HG02943 (cell line): Measurements from ENCODE around the gene TCF7L2.

Source experiments
- ATAC-seq: cut with Tn5 transposase; IDR thresholded peaks from one replicate; pipeline ENCODE4 v1.9.1; 2021; ENCODE audit warnings: mild to moderate bottlenecking, low read depth, moderate library complexity; ENCODE audit not compliant: unreplicated experiment

The TCF7L2 gene

DNA sequence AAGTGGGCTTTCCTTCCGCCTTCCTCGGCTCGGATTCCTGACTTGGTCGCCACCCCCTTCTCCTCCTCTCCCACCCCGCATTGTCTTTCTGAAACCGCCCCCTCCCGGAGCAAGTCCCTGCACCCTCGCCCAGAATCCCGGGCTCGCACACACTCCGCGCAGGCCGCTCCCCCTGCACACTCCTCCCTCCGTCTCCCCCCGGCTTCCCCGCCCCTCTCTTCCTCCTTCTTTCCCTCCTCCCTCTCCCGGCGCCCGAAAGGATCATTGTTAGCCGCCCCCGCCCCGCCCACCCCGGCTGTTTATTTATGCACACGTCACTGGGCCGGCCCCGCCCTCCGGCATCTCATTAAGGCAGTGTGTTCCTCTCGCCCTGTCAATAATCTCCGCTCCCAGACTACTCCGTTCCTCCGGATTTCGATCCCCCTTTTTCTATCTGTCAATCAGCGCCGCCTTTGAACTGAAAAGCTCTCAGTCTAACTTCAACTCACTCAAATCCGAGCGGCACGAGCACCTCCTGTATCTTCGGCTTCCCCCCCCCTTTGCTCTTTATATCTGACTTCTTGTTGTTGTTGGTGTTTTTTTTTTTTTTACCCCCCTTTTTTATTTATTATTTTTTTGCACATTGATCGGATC is at the start of gene TCF7L2:
TCF7L2 (plus strand) TSS at position 373 of the 633 bp plus-strand sequence. CDS start 510 bp downstream, outside the sequence.
- no peak for ATAC-seq

- no peak for ATAC-seq
Observed at GRCh38 chr10:112902730-112903129, 47.3 kb upstream of the TCF7L2 start.

GRCh38 chr10:112904000-112904399 is 46.0 kb upstream of the TCF7L2 start:
- no peak for ATAC-seq

- ATAC-seq = no peak
Observed at GRCh38 chr10:112906945-112907344, 43.1 kb upstream of the TCF7L2 start.

DNA sequence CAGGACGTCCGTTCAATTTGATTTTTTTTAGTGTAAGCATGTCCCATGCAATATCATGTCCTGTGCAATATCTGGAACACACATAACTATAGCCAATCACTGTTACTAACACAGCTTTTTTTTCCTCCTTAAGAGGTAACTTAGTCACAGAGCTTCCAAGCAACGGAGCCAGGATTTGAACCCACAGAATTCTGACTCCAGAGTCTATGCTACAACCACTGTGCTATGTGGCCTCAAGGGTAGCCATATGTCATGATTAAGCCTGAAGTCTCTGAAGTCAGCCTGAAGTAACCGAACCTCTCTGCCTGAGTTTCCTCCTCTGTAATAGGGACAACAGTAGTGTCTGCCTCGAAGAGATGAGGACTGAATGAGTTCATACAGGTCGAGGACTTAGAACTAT is 42.2 kb upstream of the TCF7L2 start:
- no peak for ATAC-seq

DNA sequence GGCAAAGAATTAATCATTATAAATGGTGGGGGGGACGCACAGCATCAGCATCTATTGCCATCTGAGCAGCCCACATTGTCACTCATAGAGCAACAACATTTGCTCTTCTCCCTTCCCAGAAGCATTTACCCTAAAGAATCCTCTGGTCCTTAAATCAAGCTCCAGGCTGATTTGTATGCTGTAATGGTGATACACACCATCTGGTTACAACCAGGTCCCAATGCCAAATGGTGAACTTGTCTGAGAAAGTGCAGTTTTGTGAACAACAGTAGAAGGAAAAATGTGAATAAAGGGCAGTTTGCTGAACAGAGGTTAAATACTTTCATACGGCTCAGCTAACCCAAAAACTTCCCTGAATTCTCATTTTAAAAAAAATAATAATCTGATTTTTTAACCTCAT is 38.8 kb upstream of the TCF7L2 start:
- no peak for ATAC-seq

DNA sequence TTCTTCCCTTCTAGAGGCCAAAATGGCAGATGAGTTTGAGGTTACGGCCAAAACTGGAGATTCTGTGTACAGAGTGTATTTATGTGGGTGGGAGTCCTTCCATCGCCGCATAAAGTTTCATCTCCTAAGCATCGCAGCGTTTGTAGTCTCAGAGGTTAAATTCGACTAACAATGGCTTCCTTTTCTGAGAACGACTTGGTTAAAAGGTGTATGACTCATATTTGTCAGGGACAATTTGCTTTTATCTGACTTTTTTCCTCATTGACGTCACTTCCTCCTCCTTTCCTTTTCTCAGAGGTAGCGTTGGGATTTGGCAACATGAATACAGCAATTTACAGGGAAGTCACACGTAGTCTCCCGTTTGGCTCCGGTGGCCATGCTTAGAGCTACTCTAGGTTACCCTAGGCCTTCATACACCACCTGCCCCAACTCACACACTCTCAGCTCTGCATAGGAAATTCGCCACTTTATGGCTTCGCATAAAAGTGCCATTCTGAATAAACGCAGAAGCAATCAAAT is 37.6 kb upstream of the TCF7L2 start:
- no peak for ATAC-seq

DNA sequence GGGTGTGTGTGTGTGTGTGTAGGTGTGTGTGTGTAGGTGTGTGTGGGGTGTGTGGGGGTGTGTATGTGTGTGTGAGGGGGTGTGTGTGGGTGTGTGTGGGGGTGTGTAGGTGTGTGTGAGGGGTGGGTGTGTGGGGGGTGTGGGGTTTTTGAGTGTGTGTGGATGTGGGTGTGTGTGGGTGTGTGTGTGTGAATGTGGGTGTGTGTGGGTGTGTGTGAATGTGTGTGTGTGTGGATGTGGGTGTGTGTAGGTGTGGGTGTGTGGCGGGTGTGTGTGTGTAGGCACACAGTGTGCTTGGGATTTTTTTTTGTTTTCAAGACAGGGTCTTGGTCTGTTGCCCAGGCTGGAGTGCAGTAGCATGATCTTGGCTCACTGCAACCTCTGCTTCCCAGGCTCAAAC is 36.8 kb upstream of the TCF7L2 start:
- ATAC-seq = no peak

- no peak for ATAC-seq
Observed at GRCh38 chr10:112913661-112914287, 36.3 kb upstream of the TCF7L2 start.

GRCh38 chr10:112914288-112914952 is 35.6 kb upstream of the TCF7L2 start:
- ATAC-seq = no peak

DNA sequence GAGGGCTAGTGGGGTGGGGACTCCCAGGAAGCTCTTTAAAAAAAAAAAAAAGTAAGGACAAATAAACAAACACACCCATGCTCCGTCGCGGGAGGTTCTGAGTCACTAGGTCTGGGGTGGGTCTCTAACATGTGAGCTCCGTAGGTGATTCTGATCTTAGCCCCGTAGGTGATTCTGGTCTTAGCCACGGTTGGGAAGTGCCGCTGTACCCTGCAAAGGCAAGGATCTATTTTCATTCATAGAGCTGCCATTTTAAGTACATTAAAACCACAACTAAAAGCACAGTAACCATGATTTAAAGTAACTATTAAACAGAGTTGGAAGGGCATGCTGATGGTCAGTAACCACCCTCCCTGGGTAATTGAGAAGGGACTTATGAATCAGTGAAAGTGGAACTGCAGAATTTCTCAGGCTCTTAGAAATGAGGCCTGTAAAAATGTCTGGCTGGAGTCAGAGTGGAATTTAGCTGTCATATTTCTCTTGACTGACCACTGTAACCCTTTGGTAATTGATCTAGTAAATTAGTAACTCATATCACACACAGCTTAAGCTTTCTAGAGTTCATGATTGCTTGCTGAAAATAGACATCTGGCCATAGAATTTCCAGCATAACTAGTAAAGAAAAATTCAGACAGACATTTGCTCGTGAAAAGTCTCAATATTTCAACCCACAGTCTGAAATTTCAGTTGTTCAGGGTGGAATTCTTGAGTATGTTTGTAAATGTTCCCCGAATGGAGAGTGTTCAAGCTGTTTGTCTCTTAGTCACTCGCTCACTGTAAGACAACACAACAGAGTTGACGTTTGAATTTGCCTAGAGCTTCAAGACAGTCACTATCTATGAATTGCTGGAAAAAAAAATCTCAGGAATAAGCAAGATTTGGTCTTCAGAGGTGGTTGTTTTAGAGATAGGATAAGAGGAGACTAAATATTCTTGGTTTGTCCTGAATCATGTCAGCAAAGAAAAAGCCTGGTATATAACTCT is 34.2 kb upstream of the TCF7L2 start:
- no peak for ATAC-seq

DNA sequence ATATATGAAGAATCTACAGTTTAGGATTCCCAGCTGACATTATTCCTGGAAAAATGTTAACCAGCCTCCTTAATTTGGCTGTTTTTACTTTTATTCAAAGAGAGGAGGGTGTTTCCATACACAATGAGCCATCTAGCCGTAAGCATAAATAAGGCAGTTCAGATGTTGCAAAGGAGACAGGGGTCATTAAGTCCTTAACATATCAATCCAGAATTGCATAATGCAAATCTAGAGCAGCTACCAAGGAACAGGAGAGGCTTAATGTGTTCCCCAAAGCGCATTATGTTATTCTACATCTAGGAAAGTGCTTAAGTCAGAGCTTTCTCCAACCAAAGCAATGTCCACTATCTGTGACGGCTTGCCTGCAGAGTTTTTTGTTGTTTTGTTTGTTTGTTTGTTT is 32.4 kb upstream of the TCF7L2 start:
- ATAC-seq = no peak

DNA sequence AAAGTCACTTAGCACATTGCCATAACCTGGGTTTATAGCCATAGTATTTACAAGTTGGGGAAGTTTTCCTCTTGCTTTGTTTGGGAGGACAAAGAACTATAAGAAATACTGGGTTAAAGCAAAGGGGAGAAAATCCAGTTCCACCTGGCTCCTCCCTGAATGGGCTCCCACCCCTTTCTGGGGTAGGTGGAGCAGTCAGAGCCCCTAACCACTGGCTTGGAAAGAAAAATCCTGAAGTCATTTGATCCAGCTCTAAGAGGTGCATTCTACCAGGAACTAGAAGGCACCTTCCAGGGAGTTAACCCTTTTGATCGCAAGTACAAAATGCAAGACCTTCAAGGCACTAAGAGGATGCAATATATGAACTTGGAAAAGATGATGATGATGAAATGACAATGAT is 31.3 kb upstream of the TCF7L2 start:
- ATAC-seq = no peak

DNA sequence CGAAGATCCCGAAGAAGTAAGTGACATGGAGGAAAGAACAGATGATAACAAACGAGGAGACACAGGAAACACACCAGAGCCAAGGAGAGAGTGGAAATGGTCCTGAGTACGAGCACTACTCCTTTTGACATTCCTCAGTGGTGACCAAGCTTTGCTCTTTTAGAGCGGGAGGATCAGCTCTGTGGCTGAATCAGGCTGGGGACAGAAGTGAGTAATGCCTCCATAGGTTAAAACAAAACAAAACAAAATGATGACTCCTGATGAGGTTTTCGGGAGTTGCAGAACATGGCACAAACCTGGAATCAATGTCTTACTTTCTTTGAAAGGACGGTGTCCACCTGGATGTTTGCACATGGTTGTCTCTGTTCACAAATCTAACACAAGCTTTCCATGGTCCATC is 30.3 kb upstream of the TCF7L2 start:
- ATAC-seq = no peak

GRCh38 chr10:112926906-112927688 is 22.9 kb upstream of the TCF7L2 start:
- no peak for ATAC-seq

- no peak for ATAC-seq
Observed at GRCh38 chr10:112927980-112928379, 22.1 kb upstream of the TCF7L2 start.

DNA sequence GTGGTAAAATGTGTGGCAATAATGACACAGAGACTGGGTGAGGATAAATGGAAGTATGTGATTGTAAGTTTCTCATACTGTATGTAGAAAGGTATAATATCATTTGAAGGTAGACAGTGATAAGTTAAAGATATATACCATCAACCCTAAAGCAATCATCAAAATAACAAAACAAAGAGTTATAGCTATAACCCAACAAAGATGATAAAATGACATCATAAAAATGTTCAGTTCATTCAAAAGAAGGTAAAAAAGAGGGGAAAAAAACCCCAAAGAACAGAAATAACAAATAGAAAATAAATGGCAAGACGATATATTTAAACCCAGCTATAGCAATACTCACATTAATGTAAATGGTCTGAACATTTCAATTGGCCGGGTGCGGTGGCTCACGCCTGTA is 17.4 kb upstream of the TCF7L2 start:
- no peak for ATAC-seq

DNA sequence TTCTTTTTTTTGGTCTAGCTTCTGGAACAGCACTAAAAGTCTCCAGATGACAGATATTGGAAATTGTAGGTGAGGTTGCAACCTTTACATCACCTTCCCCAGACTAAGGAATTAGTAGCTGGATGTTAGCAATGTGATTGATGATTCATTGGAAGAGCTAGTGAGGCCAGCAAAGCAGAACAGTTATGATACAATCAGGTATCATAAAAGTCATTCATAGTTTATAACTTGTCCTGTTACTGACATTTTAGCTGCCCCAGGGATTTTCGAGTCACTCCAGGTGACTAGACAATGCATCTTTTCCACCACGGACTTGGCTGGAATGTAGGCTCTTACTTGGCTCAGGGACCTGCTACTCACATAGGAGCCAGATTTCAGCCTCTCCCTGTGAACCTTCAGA is 15.9 kb upstream of the TCF7L2 start:
- no peak for ATAC-seq

DNA sequence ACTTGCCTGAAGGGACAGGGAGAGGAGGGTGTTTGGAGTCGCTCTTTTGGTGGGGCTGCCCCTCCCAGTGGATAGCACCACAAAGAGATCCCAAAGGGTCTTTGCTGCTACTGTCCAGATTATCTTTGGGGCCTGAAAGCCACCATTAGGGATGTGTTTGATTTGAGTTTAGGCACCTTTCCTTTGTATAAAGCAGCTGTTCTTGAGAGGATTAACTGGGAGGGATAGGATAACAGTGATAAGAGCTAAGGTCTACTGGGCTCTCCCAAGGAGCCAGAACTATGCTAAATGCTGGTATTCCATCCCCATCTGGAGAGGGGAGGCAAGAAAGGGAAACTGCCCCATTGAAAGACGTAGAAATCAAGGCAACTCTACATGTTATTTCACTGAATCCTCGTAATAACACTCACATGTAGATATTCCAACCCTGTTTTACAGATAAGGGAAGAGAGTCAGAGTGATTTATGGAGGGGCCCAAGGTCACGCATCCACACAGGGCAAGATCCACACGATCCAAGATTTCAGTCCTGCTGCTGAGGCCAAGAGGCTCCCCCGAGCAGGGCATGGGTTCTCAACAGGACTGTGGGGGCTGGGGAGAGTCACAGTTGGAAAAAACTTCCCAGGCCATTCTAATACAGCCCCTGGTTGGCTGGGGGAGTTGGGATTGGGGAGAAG is 11.1 kb upstream of the TCF7L2 start:
- ATAC-seq = no peak
